ENCODE results near the gene USB1. TPM values are rescaled to one million over a fixed set of nuclear protein-coding genes. Genes with fewer than 3 reads are reported as not detected.

Gene USB1
- total and polyA plus RNA-seq, 11 donors, result 20.3 to 61.9 (median 34.4) TPM

- ATAC-seq, result no peak
- TF ChIP-seq POLR2A (IDR thresholded peaks at IDR 0.05) (no peak), CTCF (IDR thresholded peaks at IDR 0.05) (no peak)
- H3K36me3 ChIP-seq, result peaks cover 0 to 83% (median 67%) of the 10 kb centered on the region in 9 donors
These were observed 39.9 kb downstream of the USB1 start for GRCh38 chr16:58040945-58041627.

GRCh38 chr16:58041628-58041955 is 40.4 kb downstream of the USB1 start:
- WGBS, 4 donors, result 91 to 97% (median 92%) methylated on average over 6 to 18 of the region's 18 CpGs; no CpG with 5 or more reads in 1 of the 4 donors

More at GRCh38 chr16:58040945-58041627, 39.9 kb downstream of the USB1 start:
- no peaks in the 10 kb centered on the region for H3K27me3 ChIP-seq
- H3K4me3 ChIP-seq, result no peak overlapping the region
- H3K4me1 ChIP-seq, result peaks cover 0 to 20% (median 6%) of the 10 kb centered on the region in 12 donors
- no peak overlapping the region for H3K27ac ChIP-seq
- no peaks in the 10 kb centered on the region for H3K9me3 ChIP-seq
- 80 to 87% (median 81%) methylated on average over 8 to 14 of the region's 14 CpGs for WGBS, 4 donors
- intact Hi-C loops (cut with DNase I), result no loop called here
- no peak for DNase-seq

GRCh38 chr16:58042001-58042885 is 41.0 kb downstream of the USB1 start:
- H3K27me3 ChIP-seq, result no peaks in the 10 kb centered on the region
- H3K9me3 ChIP-seq, result no peaks in the 10 kb centered on the region
- intact Hi-C loops (cut with DNase I), result no loop called here
- H3K27ac ChIP-seq, result no peak overlapping the region
- H3K4me1 ChIP-seq, result peaks cover 0 to 21% (median 8%) of the 10 kb centered on the region in 12 donors
- ATAC-seq, result no peak
- DNase-seq, result no peak
- H3K4me3 ChIP-seq, result no peak overlapping the region
- no peak for TF ChIP-seq CTCF (IDR thresholded peaks at IDR 0.05)
- no peak for TF ChIP-seq POLR2A (IDR thresholded peaks at IDR 0.05)
- peaks cover 0 to 81% (median 67%) of the 10 kb centered on the region in 9 donors for H3K36me3 ChIP-seq
- WGBS, 4 donors, result 91 to 94% (median 94%) methylated on average over 15 to 22 of the region's 22 CpGs

More at GRCh38 chr16:58041628-58041955, 40.4 kb downstream of the USB1 start:
- peaks cover 0 to 83% (median 67%) of the 10 kb centered on the region in 9 donors for H3K36me3 ChIP-seq
- H3K9me3 ChIP-seq, result no peaks in the 10 kb centered on the region
- ATAC-seq (no peak), DNase-seq (no peak)
- H3K4me3 ChIP-seq, result no peak overlapping the region
- no peak for TF ChIP-seq POLR2A (IDR thresholded peaks at IDR 0.05)
- TF ChIP-seq CTCF (IDR thresholded peaks at IDR 0.05), result no peak
- intact Hi-C loops (cut with DNase I), result no loop called here
- H3K27ac ChIP-seq, result no peak overlapping the region
- peaks cover 0 to 19% (median 4%) of the 10 kb centered on the region in 12 donors for H3K4me1 ChIP-seq
- no peaks in the 10 kb centered on the region for H3K27me3 ChIP-seq

All from heart left ventricle (tissue), 16 donors.